Mesothelial cell of epicardium (in vitro differentiated cells): ENCODE results near the gene LRRC7. TPM values are rescaled to one million over a fixed set of nuclear protein-coding genes. Genes with fewer than 3 reads are reported as not detected.

Experiments
- DNase-seq, 2 experiments: peaks; one replicate each; pipeline ENCODE4 v3.0.0; 2021; ENCODE audit warnings: low spot score in 2 of 2; ENCODE audit not compliant: unreplicated experiment in 2 of 2
- H3K27ac Mint-ChIP-seq: 2 replicates; pipeline ENCODE4 v1.8.0; 2021; ENCODE audit warnings: mixed read lengths
- H3K27me3 Mint-ChIP-seq: 2 replicates; pipeline ENCODE4 v1.8.0; 2021; ENCODE audit warnings: low read depth, mixed read lengths
- H3K36me3 Mint-ChIP-seq: 2 replicates; pipeline ENCODE4 v1.8.0; 2021; ENCODE audit warnings: mixed read lengths
- H3K4me1 Mint-ChIP-seq: 2 replicates; pipeline ENCODE4 v1.8.0; 2021; ENCODE audit warnings: mixed read lengths
- H3K4me3 Mint-ChIP-seq: 2 replicates; pipeline ENCODE4 v1.8.0; 2021; ENCODE audit warnings: mild to moderate bottlenecking, moderate library complexity, mixed read lengths
- H3K9me3 Mint-ChIP-seq: 2 replicates; pipeline ENCODE4 v1.8.0; 2021; ENCODE audit warnings: mixed read lengths
- CTCF ChIP-seq: fragments of 200-600 bp; sonication (generic); IDR thresholded peaks from one replicate; pipeline ENCODE4 v1.5.0; 2021; ENCODE audit warnings: antibody characterized with exemption; ENCODE audit not compliant: unreplicated experiment
- total RNA-seq: library from RNA; stranded (reverse); gene quantifications from 3 replicates; pipeline ENCODE4 v1.2.1, GENCODE V29; 2021

The LRRC7 gene
- total RNA-seq, 1 donor from 2014 or later, result 0.09 TPM

- no peaks in the 10 kb centered on the region for H3K4me1 Mint-ChIP-seq
- DNase-seq, result no peak
Observed at GRCh38 chr1:69846267-69846666, 278.5 kb downstream of the LRRC7 start.

DNA sequence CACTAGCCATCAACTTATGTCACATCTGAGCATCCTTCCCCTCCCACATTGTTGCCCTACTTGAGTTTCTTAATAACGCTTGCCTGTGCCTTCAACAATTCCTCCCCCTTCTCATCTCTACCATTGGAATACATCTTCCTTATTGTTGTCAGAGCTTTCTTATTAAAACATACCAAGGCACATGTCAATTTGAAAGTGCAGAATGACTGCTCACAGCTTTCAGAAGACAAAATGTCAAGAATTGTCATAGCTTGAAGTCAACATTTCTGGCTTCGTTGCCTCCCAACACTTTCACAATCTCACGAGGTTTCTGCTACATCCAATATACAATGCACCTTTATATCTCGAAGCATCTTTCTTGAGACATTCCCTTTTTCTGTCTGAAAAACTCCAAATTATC, 279.9 kb downstream of the LRRC7 start:
- no peaks in the 10 kb centered on the region for H3K4me1 Mint-ChIP-seq
- H3K27me3 Mint-ChIP-seq, result peaks cover 10% of the 10 kb centered on the region
- no peak overlapping the region for H3K4me3 Mint-ChIP-seq
- H3K27ac Mint-ChIP-seq, result no peak overlapping the region
- H3K36me3 Mint-ChIP-seq, result no peaks in the 10 kb centered on the region
- no peaks in the 10 kb centered on the region for H3K9me3 Mint-ChIP-seq
- no peak for TF ChIP-seq CTCF
- DNase-seq, result no peak

More at GRCh38 chr1:69846267-69846666, 278.5 kb downstream of the LRRC7 start:
- Mint-ChIP-seq H3K27ac (no peak overlapping the region), H3K4me3 (no peak overlapping the region), H3K27me3 (peaks cover 10% of the 10 kb centered on the region), H3K36me3 (no peaks in the 10 kb centered on the region), H3K9me3 (no peaks in the 10 kb centered on the region)
- TF ChIP-seq CTCF, result no peak

DNA sequence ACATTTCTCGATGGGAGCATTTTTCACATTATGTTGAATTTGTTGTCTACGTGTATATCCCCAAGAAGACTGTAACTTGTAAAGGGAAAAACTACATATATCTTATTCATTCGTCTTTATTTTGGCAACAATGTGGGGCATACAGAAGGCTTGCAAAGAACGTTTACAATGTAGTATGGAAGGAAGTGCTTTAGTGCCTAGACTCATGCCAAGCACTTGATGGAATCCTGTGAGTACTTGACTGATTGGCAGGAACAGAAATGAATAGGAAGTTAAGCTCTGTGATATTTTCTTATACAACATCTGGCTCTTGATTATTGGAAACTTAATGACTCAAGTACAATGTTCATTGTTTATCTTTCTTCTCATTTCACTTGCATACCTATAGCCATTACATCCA, 284.4 kb downstream of the LRRC7 start:
- TF ChIP-seq CTCF, result no peak
- no peaks in the 10 kb centered on the region for H3K4me1 Mint-ChIP-seq
- H3K27me3 Mint-ChIP-seq, result peaks cover 28% of the 10 kb centered on the region
- no peak overlapping the region for H3K27ac Mint-ChIP-seq
- DNase-seq, result no peak
- no peaks in the 10 kb centered on the region for H3K36me3 Mint-ChIP-seq
- no peak overlapping the region for H3K4me3 Mint-ChIP-seq
- H3K9me3 Mint-ChIP-seq, result no peaks in the 10 kb centered on the region

GRCh38 chr1:69852706-69853105, 285.0 kb downstream of the LRRC7 start:
- TF ChIP-seq CTCF, result no peak
- Mint-ChIP-seq H3K4me3 (no peak overlapping the region), H3K27me3 (peaks cover 29% of the 10 kb centered on the region), H3K4me1 (no peaks in the 10 kb centered on the region), H3K27ac (no peak overlapping the region), H3K36me3 (no peaks in the 10 kb centered on the region), H3K9me3 (no peaks in the 10 kb centered on the region)
- DNase-seq, result no peak

GRCh38 chr1:69858534-69858933, 290.8 kb downstream of the LRRC7 start:
- Mint-ChIP-seq H3K27me3 (peaks cover 31% of the 10 kb centered on the region), H3K4me3 (no peak overlapping the region), H3K36me3 (no peaks in the 10 kb centered on the region), H3K9me3 (no peaks in the 10 kb centered on the region), H3K4me1 (peaks cover 6% of the 10 kb centered on the region), H3K27ac (no peak overlapping the region)
- DNase-seq, result no peak
- TF ChIP-seq CTCF, result no peak

DNA sequence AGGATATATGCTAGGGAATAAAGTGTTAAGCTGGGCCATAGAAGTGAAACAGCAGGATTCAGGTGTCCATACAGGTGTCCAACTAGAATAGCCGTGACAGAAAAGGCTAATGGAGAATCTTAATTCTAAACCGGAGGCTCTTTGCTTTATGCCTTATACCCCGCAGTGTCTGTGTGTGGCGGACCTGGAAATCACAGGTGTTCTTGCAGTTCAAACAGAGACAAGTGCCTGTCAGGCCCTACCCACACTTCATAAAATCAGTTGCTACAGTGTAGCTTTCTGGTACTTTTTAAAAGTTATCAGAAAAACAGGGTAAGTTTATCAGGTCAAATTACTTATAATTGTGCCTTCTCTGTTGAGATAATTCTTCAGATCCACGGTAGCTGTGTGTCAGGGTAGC, 293.9 kb downstream of the LRRC7 start:
- peaks cover 20% of the 10 kb centered on the region for H3K27me3 Mint-ChIP-seq
- TF ChIP-seq CTCF, result no peak

More for the DNA sequence above, 293.9 kb downstream of the LRRC7 start:
- no peaks in the 10 kb centered on the region for H3K36me3 Mint-ChIP-seq
- no peak overlapping the region for H3K4me3 Mint-ChIP-seq
- no peak for DNase-seq
- no peaks in the 10 kb centered on the region for H3K9me3 Mint-ChIP-seq
- H3K27ac Mint-ChIP-seq, result no peak overlapping the region
- H3K4me1 Mint-ChIP-seq, result peaks cover 6% of the 10 kb centered on the region
